ENCODE measurements around the gene DLG2.

DLG2 gene

GRCh38 chr11:83773950-83774880 is 1852.9 kb downstream of the DLG2 start:
- TF ChIP-seq SIN3A (IDR thresholded peaks at IDR 0.05; ENCODE audit: borderline replicate concordance, insufficient read depth, low read length) (no peak), REST (IDR thresholded peaks at IDR 0.05; ENCODE audit: insufficient read depth in 1 of 2, low read depth in 2 of 2, low read length in 2 of 2) (no peak), TAF1 (IDR thresholded peaks at IDR 0.05; ENCODE audit: borderline replicate concordance, insufficient read depth, low read length) (no peak), FOXP2 (optimal IDR thresholded peaks at IDR 0.05; ENCODE audit: borderline replicate concordance, extremely low read depth, extremely low read length, insufficient read depth) (no peak)

- TF ChIP-seq FOXP2 (optimal IDR thresholded peaks at IDR 0.05; ENCODE audit: borderline replicate concordance, extremely low read depth, extremely low read length, insufficient read depth) (no peak), SIN3A (IDR thresholded peaks at IDR 0.05; ENCODE audit: borderline replicate concordance, insufficient read depth, low read length) (no peak), POLR2AphosphoS5 (IDR thresholded peaks at IDR 0.05; ENCODE audit: low read depth, low read length) (no peak), TAF1 (IDR thresholded peaks at IDR 0.05; ENCODE audit: borderline replicate concordance, insufficient read depth, low read length) (no peak), REST (IDR thresholded peaks at IDR 0.05; ENCODE audit: insufficient read depth in 1 of 2, low read depth in 2 of 2, low read length in 2 of 2) (no peak)
These were observed 1858.7 kb downstream of the DLG2 start for GRCh38 chr11:83768489-83768888.

- TF ChIP-seq TAF1 (IDR thresholded peaks at IDR 0.05; ENCODE audit: borderline replicate concordance, insufficient read depth, low read length) (no peak), REST (IDR thresholded peaks at IDR 0.05; ENCODE audit: insufficient read depth in 1 of 2, low read depth in 2 of 2, low read length in 2 of 2) (no peak), FOXP2 (optimal IDR thresholded peaks at IDR 0.05; ENCODE audit: borderline replicate concordance, extremely low read depth, extremely low read length, insufficient read depth) (no peak), POLR2AphosphoS5 (IDR thresholded peaks at IDR 0.05; ENCODE audit: low read depth, low read length) (no peak), SIN3A (IDR thresholded peaks at IDR 0.05; ENCODE audit: borderline replicate concordance, insufficient read depth, low read length) (no peak)
These were observed 1860.2 kb downstream of the DLG2 start for GRCh38 chr11:83766932-83767331.

GRCh38 chr11:83764643-83765042 is 1862.5 kb downstream of the DLG2 start:
- TF ChIP-seq SIN3A (IDR thresholded peaks at IDR 0.05; ENCODE audit: borderline replicate concordance, insufficient read depth, low read length) = no peak
- TF ChIP-seq REST (IDR thresholded peaks at IDR 0.05; ENCODE audit: insufficient read depth in 1 of 2, low read depth in 2 of 2, low read length in 2 of 2) = no peak
- TF ChIP-seq TAF1 (IDR thresholded peaks at IDR 0.05; ENCODE audit: borderline replicate concordance, insufficient read depth, low read length) = no peak
- no peak for TF ChIP-seq FOXP2 (optimal IDR thresholded peaks at IDR 0.05; ENCODE audit: borderline replicate concordance, extremely low read depth, extremely low read length, insufficient read depth)
